Omental fat pad (tissue), 4 donors: ENCODE data around the gene ZAP70. TPM values are rescaled to one million over a fixed set of nuclear protein-coding genes. Genes with fewer than 3 reads are reported as not detected.

Source experiments
- ATAC-seq: fragments of 150-250 bp; one replicate; pipeline ENCODE4 v1.9.1; 2016; ENCODE audit warnings: mild to moderate bottlenecking, moderate library complexity; ENCODE audit not compliant: low FRiP score
- DNase-seq: peaks from one replicate; pipeline ENCODE4 v3.0.0-alpha.2; 2019; ENCODE audit warnings: low spot score
- CTCF ChIP-seq, 3 donors: fragments of 450-650 bp; IDR thresholded peaks; one replicate each; pipeline ENCODE4 v1.5.1; 2016 to 2017; ENCODE audit warnings: antibody characterized with exemption in 3 of 3, mild to moderate bottlenecking in 3 of 3, moderate library complexity in 2 of 3
- total RNA-seq, 4 donors: library from RNA; depleted of rRNA; stranded (reverse); fragments of >200 nt; gene quantifications; one replicate each; pipeline ENCODE4 v1.1.0, GENCODE V29; 2016

Gene ZAP70
- total RNA-seq, 4 donors from 2014 or later: 4.1 to 9.6 (median 6.5) TPM

GRCh38 chr2:97763176-97763845, 49.9 kb downstream of the ZAP70 start:
- peak; percentile 7 for ATAC-seq
- DNase-seq: no peak
- no peak for TF ChIP-seq CTCF (IDR thresholded peaks at IDR 0.05)

GRCh38 chr2:97764559-97765263, 51.3 kb downstream of the ZAP70 start:
- no peak for TF ChIP-seq CTCF (IDR thresholded peaks at IDR 0.05)
- ATAC-seq (no peak), DNase-seq (no peak)

GRCh38 chr2:97765933-97766332, 52.6 kb downstream of the ZAP70 start:
- TF ChIP-seq CTCF (IDR thresholded peaks at IDR 0.05): no peak
- no peak for DNase-seq
- ATAC-seq: no peak

GRCh38 chr2:97766567-97766966, 53.2 kb downstream of the ZAP70 start:
- ATAC-seq: no peak
- no peak for TF ChIP-seq CTCF (IDR thresholded peaks at IDR 0.05)
- no peak for DNase-seq

GRCh38 chr2:97769308-97769707, 55.9 kb downstream of the ZAP70 start:
- TF ChIP-seq CTCF (IDR thresholded peaks at IDR 0.05): no peak
- DNase-seq (no peak), ATAC-seq (no peak)

GRCh38 chr2:97769711-97770110, 56.3 kb downstream of the ZAP70 start:
- ATAC-seq (no peak), DNase-seq (no peak)
- TF ChIP-seq CTCF (IDR thresholded peaks at IDR 0.05): no peak

- no peak for TF ChIP-seq CTCF (IDR thresholded peaks at IDR 0.05)
- ATAC-seq: no peak
Observed at GRCh38 chr2:97770445-97770844, 57.1 kb downstream of the ZAP70 start.

More at GRCh38 chr2:97770445-97770844, 57.1 kb downstream of the ZAP70 start:
- no peak for DNase-seq
